WERI-Rb-1 (cell line): ENCODE measurements around the gene ARID1B.

ENCODE experiments used
- DNase-seq: peaks from one replicate; pipeline ENCODE4 v3.0.0-alpha.2; 2020
- H3K27ac ChIP-seq: fragments of 250-450 bp; sonication (Bioruptor Pico); 2 replicates; pipeline ENCODE4 v1.5.1; 2020; ENCODE audit warnings: mild to moderate bottlenecking, moderate library complexity
- H3K27me3 ChIP-seq: fragments of 250-450 bp; sonication (Bioruptor Pico); 2 replicates; pipeline ENCODE4 v1.5.1; 2021; ENCODE audit warnings: mild to moderate bottlenecking, low read depth, moderate library complexity; ENCODE audit not compliant: insufficient read depth, severe bottlenecking
- H3K36me3 ChIP-seq: fragments of 250-450 bp; sonication (Bioruptor Pico); 2 replicates; pipeline ENCODE4 v1.5.1; 2020; ENCODE audit warnings: mild to moderate bottlenecking, moderate library complexity
- H3K4me3 ChIP-seq: 2 replicates; pipeline ENCODE4 v1.5.1; 2011; ENCODE audit warnings: low read depth, mild to moderate bottlenecking, control low read depth, low read length
- H3K9me3 ChIP-seq: fragments of 250-450 bp; sonication (Bioruptor Pico); 2 replicates; pipeline ENCODE4 v1.5.1; 2021; ENCODE audit warnings: mild to moderate bottlenecking, moderate library complexity; ENCODE audit not compliant: severe bottlenecking
- CTCF ChIP-seq: IDR thresholded peaks from 2 replicates; pipeline ENCODE4 v1.5.1; 2011; ENCODE audit warnings: low read depth, mild to moderate bottlenecking, control low read depth, inconsistent platforms, low read length

Gene ARID1B

DNA sequence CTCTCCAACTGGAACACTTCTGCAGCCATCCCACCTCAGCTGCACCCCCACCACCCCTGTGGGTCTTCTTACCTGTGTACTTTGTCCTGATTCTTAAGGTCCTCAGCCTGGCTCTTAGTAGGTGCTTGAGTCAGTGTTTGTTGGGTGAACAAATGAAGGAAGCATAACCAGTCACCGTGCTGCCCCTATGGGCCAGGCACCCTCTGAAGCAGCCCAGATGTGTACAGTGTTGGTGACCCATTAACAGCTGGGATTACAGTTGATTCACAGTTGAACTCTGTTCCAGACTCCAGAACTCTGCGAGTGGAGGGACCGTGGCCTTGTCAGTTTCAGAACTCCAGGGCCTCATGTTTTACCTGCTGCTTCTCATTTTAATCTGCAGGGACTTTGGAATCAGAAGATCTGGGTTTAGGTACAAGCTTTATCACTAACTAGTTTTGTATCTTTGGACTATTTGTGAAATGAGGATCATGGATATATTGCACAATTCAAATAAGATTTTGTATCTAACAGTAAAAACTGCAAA, 342.4 kb downstream of the ARID1B start:
- no peak overlapping the region for H3K27ac ChIP-seq
- DNase-seq: no peak

DNA sequence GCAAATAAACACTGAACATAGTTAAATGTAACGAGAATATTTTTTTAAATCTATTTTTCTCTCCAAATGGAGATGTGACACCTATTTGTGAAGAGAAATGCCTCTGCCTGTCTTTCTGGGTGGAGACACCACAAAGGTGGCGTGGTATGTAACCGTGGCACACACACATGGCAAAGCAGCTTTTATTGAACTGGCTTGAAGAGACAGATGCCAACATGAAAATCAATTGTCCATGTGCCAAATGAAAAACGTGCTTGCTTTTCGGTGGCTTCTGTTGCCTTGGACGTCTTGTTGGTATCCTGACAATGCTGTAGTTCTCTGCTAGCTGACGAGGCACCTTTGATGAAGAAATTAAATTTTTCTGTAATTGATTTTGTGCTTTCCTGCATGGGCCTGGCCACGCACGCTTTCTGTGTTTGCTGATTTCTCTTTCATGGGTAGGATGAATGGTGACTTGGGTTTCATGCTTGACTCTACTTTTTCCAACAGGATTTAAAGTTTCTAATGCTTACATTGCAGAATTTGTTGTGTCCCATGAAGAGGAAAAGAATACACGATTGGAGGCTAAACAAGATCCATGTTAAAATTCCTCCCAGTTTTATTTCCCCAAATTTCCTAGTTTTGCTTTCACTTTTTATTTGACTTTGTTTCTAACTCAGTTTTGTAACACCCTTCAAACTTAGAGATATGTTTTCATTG, 343.5 kb downstream of the ARID1B start:
- H3K27ac ChIP-seq: no peak overlapping the region
- H3K36me3 ChIP-seq: peaks cover 4% of the 10 kb centered on the region; the same call in 1 of the 2 replicates
- TF ChIP-seq CTCF: no peak
- no peak overlapping the region for H3K4me3 ChIP-seq
- no peaks in the 10 kb centered on the region for H3K9me3 ChIP-seq
- no peaks in the 10 kb centered on the region for H3K27me3 ChIP-seq
- DNase-seq: no peak

More for the DNA sequence above, 342.4 kb downstream of the ARID1B start:
- no peaks in the 10 kb centered on the region for H3K9me3 ChIP-seq
- H3K4me3 ChIP-seq: no peak overlapping the region
- no peaks in the 10 kb centered on the region for H3K27me3 ChIP-seq
- TF ChIP-seq CTCF: no peak
- peaks cover 4% of the 10 kb centered on the region; the same call in 1 of the 2 replicates for H3K36me3 ChIP-seq

DNA sequence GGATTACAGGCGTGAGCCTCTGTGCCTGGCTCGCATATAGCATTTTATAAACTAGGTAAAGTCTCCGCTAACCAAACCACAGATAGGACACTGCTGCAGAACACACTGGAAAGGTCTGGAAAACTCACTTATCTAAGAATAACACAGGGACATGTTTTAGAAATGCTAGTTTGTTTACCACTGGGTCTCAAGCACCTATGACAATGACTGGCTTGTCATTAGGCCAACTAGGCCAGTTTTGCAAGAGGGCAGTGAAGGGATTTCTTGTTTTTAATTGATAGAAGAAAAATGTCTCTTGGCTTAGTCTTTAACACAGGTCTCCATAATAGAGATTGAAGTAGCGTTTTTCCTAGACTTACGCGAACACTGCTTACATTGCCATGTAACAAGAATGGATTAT, 344.7 kb downstream of the ARID1B start:
- no peak for TF ChIP-seq CTCF
- no peak for DNase-seq
- no peaks in the 10 kb centered on the region for H3K9me3 ChIP-seq
- no peak overlapping the region for H3K27ac ChIP-seq
- no peaks in the 10 kb centered on the region for H3K27me3 ChIP-seq
- no peak overlapping the region for H3K4me3 ChIP-seq
- H3K36me3 ChIP-seq: peaks cover 4% of the 10 kb centered on the region; the same call in 1 of the 2 replicates

DNA sequence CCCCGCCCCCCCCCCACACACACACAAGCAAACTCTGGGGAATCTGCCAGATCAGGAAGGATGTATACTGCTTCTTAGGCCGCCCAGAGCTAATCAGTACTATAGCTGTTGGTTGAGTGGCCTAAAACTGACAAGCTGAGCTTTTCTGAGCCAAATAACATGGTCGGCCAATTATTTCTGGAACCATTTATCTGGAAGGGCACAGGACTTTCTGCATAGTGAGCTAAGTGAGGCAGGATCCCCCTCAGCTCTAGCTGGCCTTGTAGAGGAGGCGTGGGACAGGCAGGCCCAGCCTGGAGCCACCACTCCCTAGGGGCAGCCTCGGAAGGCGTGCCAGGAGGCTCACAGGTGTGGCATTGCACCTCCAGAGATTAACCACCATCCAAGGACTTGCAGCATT, 346.1 kb downstream of the ARID1B start:
- no peak for TF ChIP-seq CTCF
- Histone ChIP-seq H3K9me3 (no peaks in the 10 kb centered on the region), H3K27me3 (no peaks in the 10 kb centered on the region), H3K27ac (no peak overlapping the region), H3K36me3 (peaks cover 4% of the 10 kb centered on the region; the same call in 1 of the 2 replicates), H3K4me3 (no peak overlapping the region)
- DNase-seq: no peak

GRCh38 chr6:157124485-157125254, 347.5 kb downstream of the ARID1B start:
- Histone ChIP-seq H3K27ac (no peak overlapping the region), H3K36me3 (peaks cover 4% of the 10 kb centered on the region; the same call in 1 of the 2 replicates), H3K27me3 (no peaks in the 10 kb centered on the region), H3K9me3 (no peaks in the 10 kb centered on the region), H3K4me3 (no peak overlapping the region)
- no peak for TF ChIP-seq CTCF
- DNase-seq: no peak
